ENCODE measurements around the gene HKDC1. TPM values are rescaled to one million over a fixed set of nuclear protein-coding genes. Genes with fewer than 3 reads are reported as not detected.

The HKDC1 gene
- total and polyA plus RNA-seq, 3 experiments from 2014 or later: 0.15 to 3.0 TPM; not detected in 1

DNA sequence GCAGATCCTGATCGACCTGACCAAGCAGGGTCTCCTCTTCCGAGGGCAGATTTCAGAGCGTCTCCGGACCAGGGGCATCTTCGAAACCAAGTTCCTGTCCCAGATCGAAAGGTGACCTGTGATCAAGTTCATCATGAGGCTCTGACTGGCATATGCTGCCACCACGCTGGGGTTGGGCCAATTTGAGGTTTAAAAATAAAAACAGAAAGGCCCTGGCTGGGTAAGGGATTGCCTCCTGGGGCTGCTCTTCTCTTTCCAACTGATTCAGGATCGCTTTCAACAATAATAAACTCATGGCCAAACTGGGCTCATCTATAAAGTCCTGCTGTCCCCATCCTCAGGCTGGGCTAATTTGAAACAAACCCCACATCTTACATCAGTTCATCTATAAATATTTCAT, 41.1 kb downstream of the HKDC1 start:
- Mint-ChIP-seq H3K36me3 (no peaks in the 10 kb centered on the region), H3K27ac (peak overlapping the region in 1 of 8 donors; percentile 58), H3K9me3 (no peaks in the 10 kb centered on the region), H3K27me3 (no peaks in the 10 kb centered on the region), H3K4me1 (peaks cover 6 to 12% (median 11%) of the 10 kb centered on the region in 3 donors), H3K4me3 (no peak overlapping the region)
- no peak for DNase-seq
- H3K4me1 ChIP-seq (ENCODE audit: insufficient read depth, low read length): no peaks in the 10 kb centered on the region
- H3K9me3 ChIP-seq (ENCODE audit: low read length): no peaks in the 10 kb centered on the region
- H3K36me3 ChIP-seq (ENCODE audit: insufficient read depth, low read length): no peaks in the 10 kb centered on the region
- H3K4me3 ChIP-seq (ENCODE audit: low read length): no peak overlapping the region
- ChIA-PET POLR2A (no interaction called here), CTCF (no interaction called here)
- H3K27me3 ChIP-seq (ENCODE audit: insufficient read depth, low read length, poor library complexity, severe bottlenecking): no peaks in the 10 kb centered on the region
- H3K27ac ChIP-seq (ENCODE audit: low read depth, low read length): no peak overlapping the region

DNA sequence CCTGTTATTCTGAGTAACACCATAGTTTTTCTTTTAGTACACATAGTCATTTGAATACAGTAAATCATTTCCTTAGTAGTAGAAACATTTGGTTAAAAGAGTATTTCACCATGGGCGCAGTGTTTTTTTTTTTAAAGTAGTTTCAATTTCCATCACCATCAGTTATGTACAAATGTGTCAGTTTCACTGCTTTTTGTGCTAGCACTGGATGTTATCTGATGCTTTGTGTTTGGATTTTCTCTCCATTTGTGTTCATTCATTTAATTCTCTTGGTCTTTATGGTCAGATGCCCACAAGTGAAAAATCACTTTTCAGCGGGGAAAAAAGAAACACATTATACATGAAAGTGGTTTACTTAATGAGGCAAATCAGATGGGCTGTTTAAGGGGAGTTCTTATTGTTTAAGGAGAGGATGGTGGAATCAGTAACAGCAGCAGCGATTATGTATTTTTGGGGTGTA, 42.2 kb downstream of the HKDC1 start:
- no peaks in the 10 kb centered on the region for H3K27me3 Mint-ChIP-seq
- H3K36me3 Mint-ChIP-seq: no peaks in the 10 kb centered on the region
- no peaks in the 10 kb centered on the region for H3K27me3 ChIP-seq (ENCODE audit: insufficient read depth, low read length, poor library complexity, severe bottlenecking)
- no peak for DNase-seq
- H3K27ac ChIP-seq (ENCODE audit: low read depth, low read length): no peak overlapping the region
- H3K27ac Mint-ChIP-seq: peak overlapping the region in 1 of 8 donors; percentile 29
- no peak overlapping the region for H3K4me3 ChIP-seq (ENCODE audit: low read length)
- H3K4me1 ChIP-seq (ENCODE audit: insufficient read depth, low read length): no peaks in the 10 kb centered on the region
- POLR2A ChIA-PET: no interaction called here
- H3K9me3 Mint-ChIP-seq: no peaks in the 10 kb centered on the region
- H3K4me3 Mint-ChIP-seq: peak overlapping the region in 2 of 7 donors; percentile 7 to 28
- H3K36me3 ChIP-seq (ENCODE audit: insufficient read depth, low read length): no peaks in the 10 kb centered on the region
- CTCF ChIA-PET: no interaction called here
- H3K9me3 ChIP-seq (ENCODE audit: low read length): no peaks in the 10 kb centered on the region
- peaks cover 6 to 12% (median 11%) of the 10 kb centered on the region in 3 donors for H3K4me1 Mint-ChIP-seq

DNA sequence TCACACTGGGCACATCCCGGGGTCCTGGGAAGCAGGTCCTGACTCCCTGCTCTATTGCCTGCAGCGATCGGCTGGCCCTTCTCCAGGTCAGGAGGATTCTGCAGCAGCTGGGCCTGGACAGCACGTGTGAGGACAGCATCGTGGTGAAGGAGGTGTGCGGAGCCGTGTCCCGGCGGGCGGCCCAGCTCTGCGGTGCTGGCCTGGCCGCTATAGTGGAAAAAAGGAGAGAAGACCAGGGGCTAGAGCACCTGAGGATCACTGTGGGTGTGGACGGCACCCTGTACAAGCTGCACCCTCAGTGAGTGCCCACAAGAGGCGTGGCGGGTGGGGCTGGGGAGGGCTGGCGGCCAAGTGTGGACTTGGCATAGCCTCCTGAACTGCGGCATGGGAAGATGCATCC, 45.4 kb downstream of the HKDC1 start:
- Histone ChIP-seq H3K4me3 (ENCODE audit: low read length) (no peak overlapping the region), H3K27ac (ENCODE audit: low read depth, low read length) (no peak overlapping the region), H3K9me3 (ENCODE audit: low read length) (no peaks in the 10 kb centered on the region), H3K4me1 (ENCODE audit: insufficient read depth, low read length) (no peaks in the 10 kb centered on the region), H3K27me3 (ENCODE audit: insufficient read depth, low read length, poor library complexity, severe bottlenecking) (no peaks in the 10 kb centered on the region), H3K36me3 (ENCODE audit: insufficient read depth, low read length) (no peaks in the 10 kb centered on the region)
- Mint-ChIP-seq H3K9me3 (no peaks in the 10 kb centered on the region), H3K27ac (no peak overlapping the region), H3K36me3 (no peaks in the 10 kb centered on the region), H3K4me3 (no peak overlapping the region), H3K27me3 (peaks cover 0 to 1% of the 10 kb centered on the region in 2 donors), H3K4me1 (peaks cover 6 to 12% (median 11%) of the 10 kb centered on the region in 3 donors)
- DNase-seq: no peak
- ChIA-PET POLR2A (no interaction called here), CTCF (no interaction called here)

DNA sequence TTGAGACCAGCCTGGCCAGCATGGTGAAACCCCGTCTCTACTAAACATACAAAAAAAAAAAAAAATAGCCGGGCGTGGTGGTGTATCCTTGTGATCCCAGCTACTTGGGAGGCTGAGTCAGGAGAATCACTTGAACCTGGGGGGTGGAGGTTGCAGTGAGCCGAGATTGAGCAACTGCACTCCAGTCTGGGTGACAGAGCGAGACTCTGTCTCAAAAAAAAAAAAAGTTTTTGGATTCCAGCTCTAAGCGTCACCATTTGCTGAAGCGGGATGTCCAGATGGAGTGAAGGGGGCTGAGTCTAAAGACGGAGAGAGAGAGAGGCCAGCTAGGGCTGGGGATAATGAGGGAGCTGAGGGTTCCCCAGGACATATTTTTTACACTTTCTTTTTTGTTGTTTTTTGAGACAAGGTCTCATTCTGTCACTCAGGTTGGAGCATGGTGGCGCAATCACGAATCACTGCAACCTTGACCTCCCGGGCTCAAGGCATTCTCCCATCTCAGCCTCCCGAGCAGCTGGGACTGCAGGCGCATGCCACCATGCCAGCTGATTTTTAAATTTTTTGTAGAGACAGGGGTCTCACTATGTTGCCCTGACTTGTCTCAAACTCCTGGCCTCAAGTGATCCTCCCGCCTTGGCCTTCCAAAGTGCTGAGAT, 48.8 kb downstream of the HKDC1 start:
- DNase-seq: no peak
- CTCF ChIA-PET: no interaction called here
- Mint-ChIP-seq H3K4me3 (no peak overlapping the region), H3K27ac (no peak overlapping the region), H3K4me1 (peaks cover 4 to 7% (median 7%) of the 10 kb centered on the region in 3 donors), H3K36me3 (no peaks in the 10 kb centered on the region), H3K27me3 (peaks cover 0 to 1% of the 10 kb centered on the region in 2 donors), H3K9me3 (no peaks in the 10 kb centered on the region)
- no peak overlapping the region for H3K4me3 ChIP-seq (ENCODE audit: low read length)
- no peaks in the 10 kb centered on the region for H3K9me3 ChIP-seq (ENCODE audit: low read length)
- POLR2A ChIA-PET: no interaction called here
- H3K4me1 ChIP-seq (ENCODE audit: insufficient read depth, low read length): no peaks in the 10 kb centered on the region
- H3K27ac ChIP-seq (ENCODE audit: low read depth, low read length): no peak overlapping the region
- H3K36me3 ChIP-seq (ENCODE audit: insufficient read depth, low read length): no peaks in the 10 kb centered on the region
- no peaks in the 10 kb centered on the region for H3K27me3 ChIP-seq (ENCODE audit: insufficient read depth, low read length, poor library complexity, severe bottlenecking)

DNA sequence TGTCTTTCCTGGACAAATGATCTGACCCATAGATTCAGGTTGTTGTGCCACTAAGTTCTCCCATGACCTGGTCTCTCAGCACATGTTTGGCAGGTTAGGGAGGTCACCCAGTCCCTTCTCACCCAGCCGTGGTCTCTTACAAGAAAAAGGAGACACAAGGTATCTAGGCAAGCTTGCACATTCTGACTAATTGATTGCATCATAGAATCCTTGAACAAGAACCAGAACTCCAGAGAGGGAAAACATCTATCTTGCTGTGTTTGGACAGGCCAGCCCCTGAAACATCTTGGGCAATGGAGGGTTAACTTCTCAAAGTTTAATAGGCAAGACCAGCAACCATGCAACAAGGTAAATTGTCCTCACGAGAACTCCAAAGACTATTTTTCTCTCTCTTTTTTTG, 49.6 kb downstream of the HKDC1 start:
- H3K36me3 Mint-ChIP-seq: no peaks in the 10 kb centered on the region
- H3K4me1 Mint-ChIP-seq: peaks cover 4 to 7% (median 7%) of the 10 kb centered on the region in 3 donors
- H3K27me3 ChIP-seq (ENCODE audit: insufficient read depth, low read length, poor library complexity, severe bottlenecking): no peaks in the 10 kb centered on the region
- DNase-seq: no peak
- no peak overlapping the region for H3K4me3 ChIP-seq (ENCODE audit: low read length)
- no peaks in the 10 kb centered on the region for H3K4me1 ChIP-seq (ENCODE audit: insufficient read depth, low read length)
- peaks cover 0 to 1% of the 10 kb centered on the region in 2 donors for H3K27me3 Mint-ChIP-seq
- CTCF ChIA-PET: no interaction called here
- POLR2A ChIA-PET: no interaction called here
- H3K9me3 Mint-ChIP-seq: no peaks in the 10 kb centered on the region
- H3K27ac Mint-ChIP-seq: peak overlapping the region in 1 of 8 donors; percentile 72
- H3K4me3 Mint-ChIP-seq: no peak overlapping the region
- no peaks in the 10 kb centered on the region for H3K9me3 ChIP-seq (ENCODE audit: low read length)
- no peak overlapping the region for H3K27ac ChIP-seq (ENCODE audit: low read depth, low read length)
- no peaks in the 10 kb centered on the region for H3K36me3 ChIP-seq (ENCODE audit: insufficient read depth, low read length)

DNA sequence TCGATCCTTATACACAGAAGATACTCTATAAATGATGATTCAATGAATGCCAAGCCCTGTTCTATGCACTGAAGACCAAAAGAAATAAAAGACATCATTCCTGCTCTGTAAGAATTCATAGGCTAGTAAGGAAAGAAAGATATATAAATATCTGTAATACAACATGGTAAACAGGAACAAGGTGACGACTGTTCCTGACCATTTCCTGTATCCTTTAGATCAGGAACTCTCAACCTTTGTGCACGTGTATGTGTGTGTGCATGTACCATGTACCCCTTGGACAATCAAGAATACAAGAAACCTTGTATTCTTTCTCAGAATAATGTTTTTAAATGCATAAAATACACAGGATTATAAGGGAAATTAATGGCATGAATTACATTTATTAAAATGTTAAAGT, 50.9 kb downstream of the HKDC1 start:
- DNase-seq: no peak
- Histone ChIP-seq H3K27ac (ENCODE audit: low read depth, low read length) (no peak overlapping the region), H3K36me3 (ENCODE audit: insufficient read depth, low read length) (no peaks in the 10 kb centered on the region), H3K4me3 (ENCODE audit: low read length) (no peak overlapping the region), H3K27me3 (ENCODE audit: insufficient read depth, low read length, poor library complexity, severe bottlenecking) (no peaks in the 10 kb centered on the region), H3K9me3 (ENCODE audit: low read length) (no peaks in the 10 kb centered on the region), H3K4me1 (ENCODE audit: insufficient read depth, low read length) (no peaks in the 10 kb centered on the region)
- Mint-ChIP-seq H3K4me3 (no peak overlapping the region), H3K4me1 (peaks cover 4 to 7% (median 7%) of the 10 kb centered on the region in 3 donors), H3K9me3 (no peaks in the 10 kb centered on the region), H3K27me3 (peaks cover 0 to 1% of the 10 kb centered on the region in 2 donors), H3K36me3 (no peaks in the 10 kb centered on the region), H3K27ac (no peak overlapping the region)
- ChIA-PET CTCF (no interaction called here), POLR2A (no interaction called here)

DNA sequence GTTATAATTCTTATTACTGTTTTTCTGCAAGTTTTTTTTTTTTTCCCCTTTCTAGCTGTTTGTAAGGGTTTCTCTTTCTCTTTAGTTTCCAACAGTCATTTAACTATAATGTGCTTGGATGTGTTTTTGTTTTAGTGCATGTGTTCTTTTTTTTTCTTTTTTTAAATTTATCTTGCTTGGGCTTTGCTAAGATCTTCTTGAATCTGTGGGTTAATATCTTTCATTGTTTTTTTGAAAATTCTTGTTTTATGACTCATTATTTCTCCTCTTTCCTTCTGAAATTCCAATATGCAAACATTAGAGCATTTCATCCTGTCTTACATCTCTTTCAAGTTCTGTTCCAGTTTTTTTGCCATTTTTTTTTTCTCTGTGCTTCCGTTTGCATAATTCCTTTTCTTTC, 52.5 kb downstream of the HKDC1 start:
- Histone ChIP-seq H3K4me1 (ENCODE audit: insufficient read depth, low read length) (no peaks in the 10 kb centered on the region), H3K27me3 (ENCODE audit: insufficient read depth, low read length, poor library complexity, severe bottlenecking) (no peaks in the 10 kb centered on the region), H3K36me3 (ENCODE audit: insufficient read depth, low read length) (no peaks in the 10 kb centered on the region), H3K9me3 (ENCODE audit: low read length) (no peaks in the 10 kb centered on the region), H3K4me3 (ENCODE audit: low read length) (no peak overlapping the region), H3K27ac (ENCODE audit: low read depth, low read length) (no peak overlapping the region)
- CTCF ChIA-PET: no interaction called here
- POLR2A ChIA-PET: no interaction called here
- peaks cover 4 to 7% (median 7%) of the 10 kb centered on the region in 3 donors for H3K4me1 Mint-ChIP-seq
- no peaks in the 10 kb centered on the region for H3K36me3 Mint-ChIP-seq
- DNase-seq: no peak
- H3K27ac Mint-ChIP-seq: peak overlapping the region in 1 of 8 donors; percentile 14
- H3K9me3 Mint-ChIP-seq: no peaks in the 10 kb centered on the region
- H3K27me3 Mint-ChIP-seq: peaks cover 0 to 1% of the 10 kb centered on the region in 2 donors
- H3K4me3 Mint-ChIP-seq: no peak overlapping the region

DNA sequence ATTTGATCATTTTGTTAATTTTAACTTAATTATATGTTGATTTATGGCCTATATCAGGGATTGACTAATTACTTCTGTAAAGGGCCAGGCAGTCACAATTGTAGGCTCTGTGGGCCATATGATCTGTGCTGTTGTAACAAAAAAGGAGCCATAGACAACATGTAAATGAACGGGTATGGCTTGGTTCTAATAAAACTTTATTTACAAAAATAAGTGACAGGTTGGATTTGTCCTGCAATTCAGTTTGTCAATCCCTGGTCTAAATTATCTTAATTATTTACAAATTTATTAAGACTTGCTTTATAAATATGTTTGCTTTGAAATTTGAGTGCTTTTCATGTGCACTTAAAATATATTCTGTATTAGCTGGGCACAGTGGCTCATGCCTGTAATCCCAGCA, 55.3 kb downstream of the HKDC1 start:
- no peak overlapping the region for H3K4me3 Mint-ChIP-seq
- peaks cover 4 to 7% (median 7%) of the 10 kb centered on the region in 3 donors for H3K4me1 Mint-ChIP-seq
- H3K27me3 Mint-ChIP-seq: peaks cover 0 to 2% of the 10 kb centered on the region in 2 donors
- Histone ChIP-seq H3K27me3 (ENCODE audit: insufficient read depth, low read length, poor library complexity, severe bottlenecking) (no peaks in the 10 kb centered on the region), H3K36me3 (ENCODE audit: insufficient read depth, low read length) (no peaks in the 10 kb centered on the region), H3K4me1 (ENCODE audit: insufficient read depth, low read length) (no peaks in the 10 kb centered on the region), H3K9me3 (ENCODE audit: low read length) (no peaks in the 10 kb centered on the region), H3K27ac (ENCODE audit: low read depth, low read length) (no peak overlapping the region), H3K4me3 (ENCODE audit: low read length) (no peak overlapping the region)
- ChIA-PET CTCF (no interaction called here), POLR2A (no interaction called here)
- no peak overlapping the region for H3K27ac Mint-ChIP-seq
- H3K36me3 Mint-ChIP-seq: no peaks in the 10 kb centered on the region
- no peak for DNase-seq
- no peaks in the 10 kb centered on the region for H3K9me3 Mint-ChIP-seq
